AG09319 (cell line): ENCODE results near the gene GRIN2A.

Experiments
- DNase-seq: peaks from one replicate; pipeline ENCODE4 v3.0.0-alpha.2; 2010; ENCODE audit warnings: low read depth; ENCODE audit errors: extremely low read depth
- CTCF ChIP-seq: IDR thresholded peaks from 2 replicates; pipeline ENCODE4 v1.5.1; 2011; ENCODE audit warnings: low read depth, mild to moderate bottlenecking, inconsistent platforms, low read length, moderate library complexity

GRIN2A gene

GRCh38 chr16:10137341-10137740 lies 44.9 kb downstream of the GRIN2A start:
- TF ChIP-seq CTCF: no peak
- DNase-seq: no peak

- DNase-seq: no peak
- no peak for TF ChIP-seq CTCF
Observed at GRCh38 chr16:10136916-10137315, 45.3 kb downstream of the GRIN2A start.

- DNase-seq: no peak
- no peak for TF ChIP-seq CTCF
Observed at GRCh38 chr16:10130538-10130937, 51.7 kb downstream of the GRIN2A start.

- TF ChIP-seq CTCF: no peak
- no peak for DNase-seq
Observed at GRCh38 chr16:10128397-10129258, 53.6 kb downstream of the GRIN2A start.

- no peak for DNase-seq
- TF ChIP-seq CTCF: no peak
Observed at GRCh38 chr16:10126686-10127085, 55.5 kb downstream of the GRIN2A start.

- no peak for TF ChIP-seq CTCF
- DNase-seq: no peak
Observed at GRCh38 chr16:10123141-10123540, 59.1 kb downstream of the GRIN2A start.

- no peak for DNase-seq
- TF ChIP-seq CTCF: peak; percentile 53
Observed at GRCh38 chr16:10122546-10122945, 59.7 kb downstream of the GRIN2A start.
